C4-2B (cell line): ENCODE results near the gene SPOCK3.

Source experiments
- H3K27ac ChIP-seq: fragments of 450-650 bp; 2 replicates; pipeline ENCODE4 v1.5.1; 2017
- ZFX ChIP-seq: fragments of 450-650 bp; IDR thresholded peaks from 2 replicates; pipeline ENCODE4 v1.6.1; 2017
- TF ChIP-seq, protein P1 (sequence below): fragments of 450-650 bp; conservative IDR thresholded peaks from 2 replicates; pipeline ENCODE4 v1.5.1; 2017; ENCODE audit warnings: mild to moderate bottlenecking

Gene SPOCK3

DNA sequence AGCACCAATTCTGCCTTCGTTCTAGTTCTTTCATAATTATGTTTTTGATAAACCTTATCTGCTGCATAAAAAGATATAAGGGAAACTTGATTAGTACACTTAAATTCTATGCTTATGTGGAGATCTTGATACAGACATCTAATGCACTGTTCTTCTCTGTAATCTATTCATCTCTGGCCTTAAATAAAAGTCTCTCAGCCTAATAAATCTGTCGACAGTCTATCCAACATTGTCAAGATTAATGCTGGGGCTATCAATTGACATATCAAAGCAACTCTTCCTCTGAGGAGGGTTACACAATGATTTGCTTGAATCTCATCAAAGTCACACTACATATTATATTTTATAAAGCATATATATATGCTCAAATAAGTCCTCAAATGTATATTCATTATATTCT is 545.5 kb downstream of the SPOCK3 start:
- no peak overlapping the region for H3K27ac ChIP-seq
- TF ChIP-seq, protein P1, sequence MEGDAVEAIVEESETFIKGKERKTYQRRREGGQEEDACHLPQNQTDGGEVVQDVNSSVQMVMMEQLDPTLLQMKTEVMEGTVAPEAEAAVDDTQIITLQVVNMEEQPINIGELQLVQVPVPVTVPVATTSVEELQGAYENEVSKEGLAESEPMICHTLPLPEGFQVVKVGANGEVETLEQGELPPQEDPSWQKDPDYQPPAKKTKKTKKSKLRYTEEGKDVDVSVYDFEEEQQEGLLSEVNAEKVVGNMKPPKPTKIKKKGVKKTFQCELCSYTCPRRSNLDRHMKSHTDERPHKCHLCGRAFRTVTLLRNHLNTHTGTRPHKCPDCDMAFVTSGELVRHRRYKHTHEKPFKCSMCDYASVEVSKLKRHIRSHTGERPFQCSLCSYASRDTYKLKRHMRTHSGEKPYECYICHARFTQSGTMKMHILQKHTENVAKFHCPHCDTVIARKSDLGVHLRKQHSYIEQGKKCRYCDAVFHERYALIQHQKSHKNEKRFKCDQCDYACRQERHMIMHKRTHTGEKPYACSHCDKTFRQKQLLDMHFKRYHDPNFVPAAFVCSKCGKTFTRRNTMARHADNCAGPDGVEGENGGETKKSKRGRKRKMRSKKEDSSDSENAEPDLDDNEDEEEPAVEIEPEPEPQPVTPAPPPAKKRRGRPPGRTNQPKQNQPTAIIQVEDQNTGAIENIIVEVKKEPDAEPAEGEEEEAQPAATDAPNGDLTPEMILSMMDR = no peak
- no peak for TF ChIP-seq ZFX

DNA sequence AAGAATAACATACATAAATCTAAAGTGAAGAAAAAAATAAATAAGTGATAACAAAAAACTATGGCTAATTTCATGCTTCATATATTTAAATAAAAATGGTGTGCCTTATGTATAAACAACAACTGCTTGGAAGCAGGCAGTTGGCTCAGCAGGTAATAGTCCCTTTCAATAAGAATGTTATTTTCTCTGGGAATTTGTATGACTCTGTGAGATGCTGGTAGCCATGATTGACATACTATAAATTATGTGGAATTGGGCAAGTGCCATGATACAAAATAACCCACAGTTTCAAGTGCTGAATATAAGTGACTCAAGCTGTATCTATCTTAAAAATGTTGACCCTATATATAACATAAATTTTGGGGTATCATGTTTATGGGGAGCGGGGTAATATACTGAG is 546.5 kb downstream of the SPOCK3 start:
- no peak for TF ChIP-seq ZFX
- TF ChIP-seq, protein P1 = no peak
- no peak overlapping the region for H3K27ac ChIP-seq
